Activated CD8-positive, alpha-beta memory T cell treated with anti-CD3 and anti-CD28 coated beads for 4 hours (primary cell): ENCODE measurements around the gene NFYC.

Experiments
- DNase-seq, 2 donors: peaks; one replicate each; pipeline ENCODE4 v3.0.0-alpha.2; 2020; ENCODE audit warnings: low read depth in 2 of 2

NFYC gene

GRCh38 chr1:40796939-40797667, 105.6 kb downstream of the NFYC start:
- DNase-seq: no peak

GRCh38 chr1:40797668-40798010, 106.1 kb downstream of the NFYC start:
- no peak for DNase-seq

GRCh38 chr1:40798366-40799281, 107.1 kb downstream of the NFYC start:
- DNase-seq: no peak

- DNase-seq: no peak
Measured at GRCh38 chr1:40799351-40799867, 107.9 kb downstream of the NFYC start.

- DNase-seq: no peak
Measured at GRCh38 chr1:40801742-40802077, 110.2 kb downstream of the NFYC start.

- peak; percentile 64 to 72 for DNase-seq
Measured at GRCh38 chr1:40802078-40802741, 110.7 kb downstream of the NFYC start.

- no peak for DNase-seq
Measured at GRCh38 chr1:40802742-40803113, 111.2 kb downstream of the NFYC start.

GRCh38 chr1:40803447-40803846, 111.9 kb downstream of the NFYC start:
- DNase-seq: no peak

- no peak for DNase-seq
Measured at GRCh38 chr1:40803902-40804301, 112.4 kb downstream of the NFYC start.

- no peak for DNase-seq
Measured at GRCh38 chr1:40806240-40806639, 114.7 kb downstream of the NFYC start.

- no peak for DNase-seq
Measured at GRCh38 chr1:40806731-40807695, 115.5 kb downstream of the NFYC start.

GRCh38 chr1:40808002-40808401, 116.5 kb downstream of the NFYC start:
- no peak for DNase-seq

- DNase-seq: no peak
Measured at GRCh38 chr1:40808444-40808843, 116.9 kb downstream of the NFYC start.

- DNase-seq: no peak
Measured at GRCh38 chr1:40808909-40809308, 117.4 kb downstream of the NFYC start.

- DNase-seq: no peak
Measured at GRCh38 chr1:40810927-40811326, 119.4 kb downstream of the NFYC start.

GRCh38 chr1:40815420-40815819, 123.9 kb downstream of the NFYC start:
- DNase-seq: no peak

GRCh38 chr1:40817791-40818263, 126.3 kb downstream of the NFYC start:
- no peak for DNase-seq

GRCh38 chr1:40818264-40818961, 126.9 kb downstream of the NFYC start:
- peak; percentile 61 to 69 for DNase-seq

GRCh38 chr1:40819101-40819500, 127.6 kb downstream of the NFYC start:
- DNase-seq: no peak

- DNase-seq: no peak
Measured at GRCh38 chr1:40820251-40820797, 128.8 kb downstream of the NFYC start.
